HL-60 (cell line): ENCODE measurements around the gene TMPRSS9.

Experiments used
- DNase-seq, 2 experiments: peaks; one replicate each; pipeline ENCODE4 v3.0.0-alpha.2; 2010 to 2020; ENCODE audit warnings: low read depth in 1 of 2, low spot score in 1 of 2
- H3K27ac ChIP-seq: fragments of 250-450 bp; sonication (Bioruptor Pico); replicated peaks from 2 replicates; pipeline ENCODE4 v1.5.1; 2020; ENCODE audit warnings: mild to moderate bottlenecking, moderate library complexity
- H3K27me3 ChIP-seq: fragments of 250-450 bp; sonication (Bioruptor Pico); 2 replicates; pipeline ENCODE4 v1.5.1; 2021; ENCODE audit warnings: mild to moderate bottlenecking, moderate library complexity; ENCODE audit not compliant: insufficient read depth, poor library complexity, severe bottlenecking
- H3K4me3 ChIP-seq: replicated peaks from 2 replicates; pipeline ENCODE4 v1.5.1; 2011; ENCODE audit warnings: mild to moderate bottlenecking, control low read depth, low read length; ENCODE audit not compliant: insufficient read depth
- CTCF ChIP-seq: IDR thresholded peaks from one replicate; pipeline ENCODE4 v1.5.1; 2011; ENCODE audit warnings: low read length, control low read depth, inconsistent platforms; ENCODE audit not compliant: insufficient read depth
- GABPA ChIP-seq: IDR thresholded peaks from 2 replicates; pipeline ENCODE4 v1.6.1; 2012; ENCODE audit warnings: low read depth
- POLR2AphosphoS5 ChIP-seq: IDR thresholded peaks from 2 replicates; pipeline ENCODE4 v1.6.1; 2012; ENCODE audit warnings: low read depth
- REST ChIP-seq: IDR thresholded peaks from 2 replicates; pipeline ENCODE4 v1.6.1; 2012; ENCODE audit warnings: low read depth; ENCODE audit not compliant: insufficient replicate concordance
- SPI1 ChIP-seq: IDR thresholded peaks from 2 replicates; pipeline ENCODE4 v1.6.1; 2012; ENCODE audit warnings: low read depth, mild to moderate bottlenecking, borderline replicate concordance

TMPRSS9 gene

DNA sequence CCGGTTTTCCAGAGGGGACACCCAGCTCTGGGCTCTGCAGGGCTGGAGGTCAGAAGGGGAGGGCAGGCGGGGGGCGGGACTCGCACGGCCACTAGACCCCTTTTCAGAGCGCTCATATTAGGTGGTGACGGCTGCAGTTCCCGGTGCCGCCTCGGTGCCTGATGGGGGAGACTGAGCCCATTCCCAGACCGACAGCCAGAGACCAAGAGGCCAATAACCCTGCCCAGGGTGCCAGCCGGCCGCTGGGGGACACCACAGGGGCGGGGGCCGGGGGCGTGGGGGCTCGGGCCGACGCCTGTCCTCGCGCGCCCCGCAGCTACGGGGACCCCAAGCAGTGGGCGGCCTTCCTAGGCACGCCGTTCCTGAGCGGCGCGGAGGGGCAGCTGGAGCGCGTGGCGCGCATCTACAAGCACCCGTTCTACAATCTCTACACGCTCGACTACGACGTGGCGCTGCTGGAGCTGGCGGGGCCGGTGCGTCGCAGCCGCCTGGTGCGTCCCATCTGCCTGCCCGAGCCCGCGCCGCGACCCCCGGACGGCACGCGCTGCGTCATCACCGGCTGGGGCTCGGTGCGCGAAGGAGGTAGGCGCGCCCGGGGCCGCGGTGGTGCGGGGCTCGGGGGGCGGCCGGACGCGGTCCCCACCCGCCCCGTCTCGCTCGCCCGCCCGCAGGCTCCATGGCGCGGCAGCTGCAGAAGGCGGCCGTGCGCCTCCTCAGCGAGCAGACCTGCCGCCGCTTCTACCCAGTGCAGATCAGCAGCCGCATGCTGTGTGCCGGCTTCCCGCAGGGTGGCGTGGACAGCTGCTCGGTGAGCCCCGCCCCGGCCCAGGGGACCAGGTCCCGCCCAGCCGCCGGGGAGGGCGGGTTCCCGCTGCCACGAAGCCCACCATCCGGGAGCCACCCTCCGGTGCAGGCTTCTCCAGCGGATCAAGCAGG lies 64.9 kb downstream of the TMPRSS9 start:
- Histone ChIP-seq H3K27me3 (no peaks in the 10 kb centered on the region), H3K27ac (peak overlapping the region; percentile 98), H3K4me3 (peak overlapping the region; percentile 82)
- TF ChIP-seq CTCF: peak; percentile 10
- TF ChIP-seq SPI1: no peak
- no peak for TF ChIP-seq GABPA
- TF ChIP-seq POLR2AphosphoS5: peak; percentile 83; the same call in 1 of the 2 replicates
- TF ChIP-seq REST: no peak
- peak; percentile 69 to 86 for DNase-seq

- TF ChIP-seq REST (no peak), POLR2AphosphoS5 (peak; percentile 34)
- Histone ChIP-seq H3K27me3 (no peaks in the 10 kb centered on the region), H3K4me3 (peak overlapping the region; percentile 82), H3K27ac (peak overlapping the region; percentile 98)
- peak in 1 of 2 experiments; percentile 29 for DNase-seq
Observed at GRCh38 chr19:2425622-2426581, 65.8 kb downstream of the TMPRSS9 start.

DNA sequence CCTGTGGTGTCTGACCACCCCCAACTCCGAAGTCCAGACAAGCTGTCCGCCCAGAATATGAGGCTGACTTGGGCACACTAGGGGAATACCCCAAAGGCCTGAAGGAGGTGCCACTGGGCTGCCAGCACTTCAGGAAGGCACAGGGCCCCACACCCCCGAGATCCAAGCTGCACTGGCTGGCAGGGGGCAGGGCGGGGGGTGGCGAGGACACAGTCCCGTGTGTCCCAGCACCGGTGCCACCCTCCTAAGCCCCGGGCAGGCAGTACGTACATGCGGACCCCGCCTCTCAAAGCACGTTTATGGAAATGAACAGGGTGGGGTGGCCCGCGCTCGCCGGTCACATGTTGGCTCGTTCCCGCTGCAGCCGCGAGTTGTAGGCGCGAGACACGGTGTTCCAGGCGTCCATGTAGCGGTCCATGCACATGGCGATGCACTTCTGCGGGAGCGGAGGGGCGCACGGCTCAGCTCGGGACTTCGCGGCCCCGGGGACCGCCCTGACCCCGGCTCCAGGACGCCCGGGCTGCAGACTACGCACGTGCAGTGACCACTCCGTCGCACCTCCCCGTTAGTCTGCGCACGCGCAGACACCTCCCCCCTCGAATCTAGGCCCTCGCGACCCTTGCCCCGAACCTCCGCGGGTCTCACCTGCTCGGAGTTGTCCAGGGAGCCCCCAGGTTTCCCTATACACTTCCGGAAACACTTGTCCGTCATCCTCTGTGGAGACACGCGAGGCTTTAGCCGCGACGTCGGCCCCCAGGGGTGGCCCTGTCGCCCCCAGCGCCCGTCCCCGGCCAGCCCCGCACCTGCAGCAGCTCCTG lies 66.8 kb downstream of the TMPRSS9 start:
- DNase-seq: peak; percentile 74 to 87
- TF ChIP-seq REST (no peak), POLR2AphosphoS5 (peak; percentile 48)
- H3K4me3 ChIP-seq: peak overlapping the region; percentile 82

More for the DNA sequence above, 66.8 kb downstream of the TMPRSS9 start:
- Histone ChIP-seq H3K27me3 (no peaks in the 10 kb centered on the region), H3K27ac (peak overlapping the region; percentile 98)
